AG04450 (cell line): ENCODE data around the gene FGF14. TPM values are rescaled to one million over a fixed set of nuclear protein-coding genes. Genes with fewer than 3 reads are reported as not detected.
"Not testable (repeated sequence)": the region's sequence is repeated elsewhere in the genome, so short reads cannot be mapped to it uniquely, and the experiment has no call there.

Source experiments
- CTCF ChIA-PET: fragments of 300-600, 350-600 bp; formaldehyde crosslinking; extraction: SDS; loops from one replicate; lab custom pipeline; 2022; ENCODE audit warnings: antibody characterized with exemption, inconsistent platforms; lab: Charles Lee
- POLR2A ChIA-PET: fragments of 350-600 bp; formaldehyde crosslinking; extraction: SDS; loops from one replicate; lab custom pipeline; 2021; ENCODE audit warnings: antibody characterized with exemption, inconsistent platforms; lab: Yijun Ruan, JAX
- DNase-seq: peaks from one replicate; pipeline ENCODE4 v3.0.0-alpha.2; 2011; ENCODE audit warnings: low read depth, low spot score
- H3K27ac ChIP-seq: one replicate; pipeline ENCODE4 v1.5.1; 2012; ENCODE audit warnings: low read depth, low read length, control low read depth
- H3K27me3 ChIP-seq: one replicate; pipeline ENCODE4 v1.6.0; 2012; ENCODE audit warnings: low read length; ENCODE audit not compliant: control insufficient read depth, insufficient read depth
- H3K4me3 ChIP-seq: 2 replicates; pipeline ENCODE4 v1.5.1; 2011; ENCODE audit warnings: mild to moderate bottlenecking, low read depth, low read length, control low read depth
- H3K9me3 ChIP-seq: 2 replicates; pipeline ENCODE4 v1.5.1; 2012; ENCODE audit warnings: low read length; ENCODE audit not compliant: control insufficient read depth, insufficient read depth
- polyA plus RNA-seq: library from polyadenylated mRNA; depleted of rRNA; stranded (reverse); fragments of >200 nt; gene quantifications from 2 replicates; pipeline ENCODE4 v1.2.3, GENCODE V29; 2011
- TF ChIP-seq, protein P1 (sequence below): IDR thresholded peaks from 2 replicates; pipeline ENCODE4 v1.5.1; 2011; ENCODE audit warnings: low read depth, low read length, control low read depth, inconsistent platforms

FGF14 gene
- polyA plus RNA-seq, 1 experiment = 0.01 TPM

DNA sequence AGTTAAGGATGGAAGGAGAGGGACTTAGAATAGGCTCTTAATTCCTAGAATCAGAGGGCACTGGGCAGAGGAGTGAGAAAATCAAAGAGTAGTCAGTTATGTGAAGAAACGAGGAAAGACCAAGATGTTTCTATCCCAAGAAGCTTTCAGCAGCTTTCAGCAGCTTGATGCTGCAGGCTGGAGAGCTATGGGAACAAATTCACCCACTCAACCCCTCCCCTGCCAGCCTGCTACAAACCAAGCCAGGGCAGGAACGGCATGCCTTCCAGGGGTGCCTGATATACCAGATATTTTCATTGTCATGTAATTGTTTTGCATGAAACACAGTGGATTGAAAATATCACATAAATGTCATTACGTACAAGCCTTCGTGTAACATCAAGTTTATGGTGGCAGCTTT lies 262.2 kb downstream of the FGF14 start:
- H3K27ac ChIP-seq = no peak overlapping the region
- H3K4me3 ChIP-seq = no peak overlapping the region
- CTCF ChIA-PET = interaction anchor here (0.6 to 3.9 kb wide), 3 partner anchors 259 to 416 kb away, joined by 3 to 41 read pairs (median 8); no protein-coding TSS in a partner anchor
- POLR2A ChIA-PET = no interaction called here
- no peaks in the 10 kb centered on the region for H3K27me3 ChIP-seq
- no peak for DNase-seq
- TF ChIP-seq, protein P1, sequence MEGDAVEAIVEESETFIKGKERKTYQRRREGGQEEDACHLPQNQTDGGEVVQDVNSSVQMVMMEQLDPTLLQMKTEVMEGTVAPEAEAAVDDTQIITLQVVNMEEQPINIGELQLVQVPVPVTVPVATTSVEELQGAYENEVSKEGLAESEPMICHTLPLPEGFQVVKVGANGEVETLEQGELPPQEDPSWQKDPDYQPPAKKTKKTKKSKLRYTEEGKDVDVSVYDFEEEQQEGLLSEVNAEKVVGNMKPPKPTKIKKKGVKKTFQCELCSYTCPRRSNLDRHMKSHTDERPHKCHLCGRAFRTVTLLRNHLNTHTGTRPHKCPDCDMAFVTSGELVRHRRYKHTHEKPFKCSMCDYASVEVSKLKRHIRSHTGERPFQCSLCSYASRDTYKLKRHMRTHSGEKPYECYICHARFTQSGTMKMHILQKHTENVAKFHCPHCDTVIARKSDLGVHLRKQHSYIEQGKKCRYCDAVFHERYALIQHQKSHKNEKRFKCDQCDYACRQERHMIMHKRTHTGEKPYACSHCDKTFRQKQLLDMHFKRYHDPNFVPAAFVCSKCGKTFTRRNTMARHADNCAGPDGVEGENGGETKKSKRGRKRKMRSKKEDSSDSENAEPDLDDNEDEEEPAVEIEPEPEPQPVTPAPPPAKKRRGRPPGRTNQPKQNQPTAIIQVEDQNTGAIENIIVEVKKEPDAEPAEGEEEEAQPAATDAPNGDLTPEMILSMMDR = no peak
- no peaks in the 10 kb centered on the region for H3K9me3 ChIP-seq

DNA sequence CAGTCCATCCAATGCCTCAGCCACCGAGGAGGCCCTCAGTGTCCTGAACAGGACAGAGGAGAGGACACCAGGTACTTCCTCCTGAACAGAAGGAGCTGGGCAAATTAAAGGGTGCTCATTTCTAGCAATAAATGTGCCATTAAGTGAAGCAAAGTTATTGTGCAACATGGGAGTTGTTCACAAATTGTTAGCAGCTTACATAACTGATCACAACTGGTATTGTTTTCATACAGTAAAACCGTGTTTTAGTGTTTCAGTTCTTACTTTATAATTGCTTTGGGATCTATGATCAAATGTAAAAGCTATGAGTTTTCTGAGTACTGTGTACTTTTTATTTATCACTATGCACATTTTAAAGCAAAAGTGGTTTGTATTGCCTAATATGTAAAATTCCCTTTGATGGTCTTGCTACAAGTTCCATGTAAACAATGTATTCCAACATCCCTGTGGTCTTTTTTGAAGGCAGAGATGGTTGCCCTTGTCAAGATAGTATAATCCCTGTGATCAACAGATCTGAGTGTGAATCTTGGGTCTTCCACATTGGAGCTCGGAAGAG lies 263.1 kb downstream of the FGF14 start:
- POLR2A ChIA-PET = no interaction called here
- Histone ChIP-seq H3K9me3 (no peaks in the 10 kb centered on the region), H3K27ac (no peak overlapping the region), H3K4me3 (no peak overlapping the region), H3K27me3 (no peaks in the 10 kb centered on the region)
- no peak for DNase-seq
- CTCF ChIA-PET = interaction anchor here (0.8 to 3.9 kb wide), 2 partner anchors 346 to 417 kb away, joined by 3 to 41 read pairs; no protein-coding TSS in a partner anchor
- TF ChIP-seq, protein P1 = no peak

GRCh38 chr13:102137904-102138303 lies 263.9 kb downstream of the FGF14 start:
- H3K9me3 ChIP-seq, H3K4me3 ChIP-seq, CTCF ChIA-PET, H3K27me3 ChIP-seq, POLR2A ChIA-PET, H3K27ac ChIP-seq, DNase-seq: not testable (repeated sequence)

DNA sequence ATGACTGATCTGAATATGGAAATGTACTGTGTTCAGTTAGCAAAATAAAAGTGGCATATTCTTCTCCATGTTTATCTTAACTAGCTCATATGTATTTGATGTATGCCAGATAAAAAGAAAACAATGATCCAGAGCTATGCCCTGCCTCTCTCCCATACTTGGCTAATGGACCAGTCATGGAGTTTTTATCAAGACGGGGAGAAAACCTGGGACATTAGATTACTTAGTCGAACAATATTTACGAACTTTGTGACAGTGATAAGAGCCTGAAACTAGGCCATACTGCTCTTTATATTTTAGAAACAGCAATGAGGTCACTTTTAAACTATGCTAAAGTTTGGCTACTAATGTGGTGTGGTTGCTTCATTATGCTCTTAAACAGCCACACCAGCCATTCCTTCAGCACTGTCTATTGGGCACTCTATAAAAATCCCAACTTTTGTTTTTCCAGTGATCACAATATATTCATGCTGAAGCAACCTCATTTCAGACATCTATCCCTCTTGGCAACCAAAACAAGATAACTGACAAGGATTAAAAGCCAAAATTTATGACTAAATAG lies 265.0 kb downstream of the FGF14 start:
- Histone ChIP-seq H3K27ac (no peak overlapping the region), H3K27me3 (no peaks in the 10 kb centered on the region), H3K4me3 (no peak overlapping the region), H3K9me3 (no peaks in the 10 kb centered on the region)
- DNase-seq = no peak
- ChIA-PET CTCF (interaction anchor here (1.9 kb wide), 1 partner anchor 419 kb away, joined by 9 read pairs; no protein-coding TSS in a partner anchor), POLR2A (no interaction called here)
- TF ChIP-seq, protein P1 = no peak

GRCh38 chr13:102132777-102133295 lies 269.0 kb downstream of the FGF14 start:
- TF ChIP-seq, protein P1 = no peak
- no peaks in the 10 kb centered on the region for H3K27me3 ChIP-seq
- no peak overlapping the region for H3K27ac ChIP-seq
- no peaks in the 10 kb centered on the region for H3K9me3 ChIP-seq
- no peak overlapping the region for H3K4me3 ChIP-seq
- ChIA-PET POLR2A (no interaction called here), CTCF (interaction anchor here (1.9 kb wide), 1 partner anchor 9 kb away, joined by 14 read pairs; no protein-coding TSS in a partner anchor)
- no peak for DNase-seq
